Renal cortex interstitium (tissue), 11 donors: Measurements from ENCODE around the gene MVB12B. TPM values are rescaled to one million over a fixed set of nuclear protein-coding genes. Genes with fewer than 3 reads are reported as not detected.

ENCODE experiments used
- DNase-seq, 11 donors: peaks; one replicate each; pipeline ENCODE4 v3.0.0-alpha.2; 2013; ENCODE audit warnings: low read depth in 9 of 11, low spot score in 4 of 11; ENCODE audit errors: extremely low read depth in 1 of 11
- polyA plus RNA-seq, 3 donors: library from polyadenylated mRNA; unstranded; fragments of 120-200 nt; gene quantifications; one replicate each; pipeline ENCODE4 v1.2.1, GENCODE V29; 2013; ENCODE audit not compliant: insufficient read length in 3 of 3

MVB12B gene
- polyA plus RNA-seq, 3 donors, result 15.4 to 19.3 (median 16.3) TPM

- peak; percentile 29 to 77 (median 61) for DNase-seq
Measured at GRCh38 chr9:126298063-126298801, 28.4 kb upstream of the MVB12B start.

GRCh38 chr9:126299706-126300276 is 26.8 kb upstream of the MVB12B start:
- DNase-seq, result no peak

- DNase-seq, result no peak
Measured at GRCh38 chr9:126301196-126301595, 25.4 kb upstream of the MVB12B start.

- peak in 4 of 11 donors; percentile 18 to 40 (median 27) for DNase-seq
Measured at GRCh38 chr9:126301985-126302603, 24.5 kb upstream of the MVB12B start.

GRCh38 chr9:126302730-126303129 is 23.9 kb upstream of the MVB12B start:
- DNase-seq, result no peak

GRCh38 chr9:126303488-126303887 is 23.1 kb upstream of the MVB12B start:
- no peak for DNase-seq

GRCh38 chr9:126304207-126304970 is 22.2 kb upstream of the MVB12B start:
- no peak for DNase-seq

- no peak for DNase-seq
Measured at GRCh38 chr9:126304971-126305320, 21.7 kb upstream of the MVB12B start.

- no peak for DNase-seq
Measured at GRCh38 chr9:126306071-126306647, 20.5 kb upstream of the MVB12B start.

GRCh38 chr9:126307322-126308061 is 19.1 kb upstream of the MVB12B start:
- DNase-seq, result peak in 1 of 11 donors; percentile 44

GRCh38 chr9:126309427-126310189 is 17.0 kb upstream of the MVB12B start:
- no peak for DNase-seq

GRCh38 chr9:126312584-126313551 is 13.8 kb upstream of the MVB12B start:
- no peak for DNase-seq

GRCh38 chr9:126316085-126316655 is 10.5 kb upstream of the MVB12B start:
- no peak for DNase-seq

- DNase-seq, result no peak
Measured at GRCh38 chr9:126317513-126317912, 9.1 kb upstream of the MVB12B start.

GRCh38 chr9:126318858-126319257 is 7.8 kb upstream of the MVB12B start:
- DNase-seq, result no peak

- DNase-seq, result no peak
Measured at GRCh38 chr9:126319671-126320070, 7.0 kb upstream of the MVB12B start.
